Central memory CD8-positive, alpha-beta T cell (primary cell): ENCODE results near the gene KCNMA1.
"Not testable (repeated sequence)": the region's sequence is repeated elsewhere in the genome, so short reads cannot be mapped to it uniquely, and the experiment has no call there.

Experiments
- ATAC-seq: fragments of 150-1000 bp; cut with Tn5 transposase; replicated peaks from 2 replicates; pipeline ENCODE4 v1.10.0; 2022; ENCODE audit warnings: mild to moderate bottlenecking, moderate FRiP score, moderate number of reproducible peaks; ENCODE audit not compliant: poor library complexity, severe bottlenecking; ENCODE audit errors: extremely low read depth
- DNase-seq, 2 donors: peaks; one replicate each; pipeline ENCODE4 v3.0.0; 2021; ENCODE audit warnings: low spot score in 2 of 2
- H3K27ac Mint-ChIP-seq: one replicate; pipeline ENCODE4 v1.8.0; 2022; ENCODE audit warnings: low read depth, mild to moderate bottlenecking, moderate library complexity, mixed read lengths
- H3K27me3 Mint-ChIP-seq: one replicate; pipeline ENCODE4 v1.8.0; 2022; ENCODE audit warnings: mixed read lengths
- H3K36me3 Mint-ChIP-seq: one replicate; pipeline ENCODE4 v1.8.0; 2022; ENCODE audit warnings: mild to moderate bottlenecking, moderate library complexity, mixed read lengths; ENCODE audit not compliant: insufficient read depth
- H3K4me1 Mint-ChIP-seq: one replicate; pipeline ENCODE4 v1.8.0; 2022; ENCODE audit warnings: mixed read lengths
- H3K4me3 Mint-ChIP-seq: one replicate; pipeline ENCODE4 v1.8.0; 2022; ENCODE audit warnings: mild to moderate bottlenecking, moderate library complexity, mixed read lengths
- H3K9me3 Mint-ChIP-seq: one replicate; pipeline ENCODE4 v1.8.0; 2022; ENCODE audit warnings: mixed read lengths

KCNMA1 gene

DNA sequence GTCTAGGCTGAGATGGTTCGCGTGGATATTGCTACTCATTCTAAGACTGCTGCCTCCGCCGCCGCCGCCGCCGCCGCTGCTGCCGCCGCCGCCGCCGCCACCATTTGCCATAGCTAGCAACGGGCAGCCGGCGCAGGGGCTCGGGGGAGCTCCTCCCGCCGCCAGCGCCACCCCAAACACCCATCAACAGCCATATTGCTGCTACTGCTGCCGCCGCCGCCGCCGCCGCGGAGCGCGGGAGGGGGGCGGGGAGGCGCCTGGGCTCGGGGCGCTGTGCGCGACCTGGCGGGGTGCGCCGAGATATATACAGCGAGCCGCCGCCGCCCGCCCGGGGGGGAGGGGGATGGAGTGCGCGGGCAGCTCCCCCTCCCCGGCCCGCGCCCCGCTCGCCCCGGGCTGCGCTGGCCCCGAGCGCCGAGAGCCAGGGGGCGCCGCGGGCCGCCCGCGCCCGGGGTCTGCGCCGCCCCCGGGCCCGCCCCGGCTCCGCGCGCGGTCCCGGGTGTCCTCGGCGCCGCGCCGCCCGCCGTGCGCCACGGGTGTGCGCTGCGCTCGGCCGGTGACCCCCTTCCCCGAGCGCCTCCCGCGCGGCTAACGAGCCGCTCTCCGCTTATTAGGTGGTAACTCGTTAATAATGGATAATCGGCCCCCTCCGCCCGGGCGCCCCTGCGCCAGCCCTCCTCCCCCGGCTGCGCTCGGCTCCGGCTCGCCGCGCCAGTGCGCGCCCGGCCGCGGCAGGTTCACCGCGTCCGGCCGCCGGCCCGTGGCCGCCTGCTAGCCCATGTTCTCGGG is at the start of gene KCNMA1:
Gene KCNMA1, minus strand, starts transcription at position 277 of the 789 bp plus-strand sequence.
- Mint-ChIP-seq H3K27ac (no peak within 1 kb of the TSS), H3K27me3 (peaks cover 90% of the 10 kb centered on the region), H3K9me3 (no peaks in the 10 kb centered on the region), H3K4me1 (peaks cover 8% of the 10 kb centered on the region), H3K36me3 (no peaks in the 10 kb centered on the region), H3K4me3 (peak within 1 kb of the TSS; percentile 63)
- DNase-seq, result no peak
- ATAC-seq, result no peak

DNA sequence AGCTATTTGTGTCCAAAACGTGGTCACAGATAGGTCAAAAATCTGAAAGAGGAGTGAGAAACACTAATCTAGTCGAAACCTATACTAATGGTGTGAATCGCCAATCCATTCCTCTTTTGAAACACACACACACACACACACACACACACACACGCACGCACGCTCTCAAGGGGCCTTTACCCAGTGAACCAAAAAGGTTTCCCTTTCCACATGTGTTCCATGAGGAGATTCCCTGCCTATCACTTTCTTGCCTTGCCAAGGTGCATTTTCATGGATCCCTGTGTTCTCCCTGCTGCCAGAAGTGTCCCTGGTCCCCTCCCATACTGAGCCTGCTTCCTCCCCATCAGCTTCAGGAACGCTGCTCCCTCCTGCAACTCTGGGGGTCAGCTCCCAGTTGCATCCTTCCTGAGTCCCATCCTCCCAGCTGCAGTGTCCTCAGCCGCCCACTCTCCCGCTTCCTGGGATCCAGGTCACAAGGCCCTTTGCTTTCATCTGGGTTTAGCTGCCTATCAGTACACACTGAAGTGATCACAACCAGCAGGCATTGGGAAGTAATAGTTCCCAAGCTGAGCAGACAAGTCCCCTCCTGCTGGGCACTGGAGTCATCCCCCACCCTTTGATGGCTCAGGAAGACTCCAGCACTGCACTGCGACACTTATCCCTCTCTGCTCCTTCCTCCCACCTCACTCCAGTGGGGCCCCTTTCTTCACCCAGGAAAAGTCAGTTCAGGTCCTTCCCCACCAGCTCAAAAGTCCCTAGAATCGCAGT is 49.2 kb upstream of the KCNMA1 start:
- H3K27me3 Mint-ChIP-seq, result peaks cover 95% of the 10 kb centered on the region
- H3K4me3 Mint-ChIP-seq, result no peak overlapping the region
- no peak for DNase-seq
- H3K27ac Mint-ChIP-seq, result no peak overlapping the region
- ATAC-seq, result no peak
- H3K36me3 Mint-ChIP-seq, result no peaks in the 10 kb centered on the region
- H3K9me3 Mint-ChIP-seq, result no peaks in the 10 kb centered on the region
- no peaks in the 10 kb centered on the region for H3K4me1 Mint-ChIP-seq

DNA sequence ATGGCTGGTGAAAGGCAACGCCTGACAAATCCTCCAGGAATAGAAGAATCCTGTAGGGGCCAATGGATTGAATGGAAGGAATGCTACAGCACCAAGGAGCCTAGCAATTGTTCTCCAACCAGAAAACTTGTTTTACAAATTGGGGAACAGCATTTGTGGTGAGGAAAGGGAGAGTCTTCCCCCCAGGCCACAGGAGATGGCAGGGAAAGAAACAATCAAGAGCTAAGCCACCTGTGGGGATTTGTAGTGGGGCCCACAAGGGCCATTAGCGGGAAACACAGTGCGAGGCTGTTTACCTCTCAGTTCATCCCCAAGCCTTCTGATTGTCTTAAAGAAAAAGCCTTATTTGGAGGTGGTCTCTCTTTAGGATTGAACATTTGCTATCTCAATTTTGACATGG is 48.5 kb upstream of the KCNMA1 start:
- Mint-ChIP-seq H3K4me3 (no peak overlapping the region), H3K36me3 (no peaks in the 10 kb centered on the region), H3K4me1 (no peaks in the 10 kb centered on the region), H3K27ac (no peak overlapping the region), H3K27me3 (peaks cover 92% of the 10 kb centered on the region), H3K9me3 (no peaks in the 10 kb centered on the region)
- ATAC-seq (no peak), DNase-seq (no peak)

DNA sequence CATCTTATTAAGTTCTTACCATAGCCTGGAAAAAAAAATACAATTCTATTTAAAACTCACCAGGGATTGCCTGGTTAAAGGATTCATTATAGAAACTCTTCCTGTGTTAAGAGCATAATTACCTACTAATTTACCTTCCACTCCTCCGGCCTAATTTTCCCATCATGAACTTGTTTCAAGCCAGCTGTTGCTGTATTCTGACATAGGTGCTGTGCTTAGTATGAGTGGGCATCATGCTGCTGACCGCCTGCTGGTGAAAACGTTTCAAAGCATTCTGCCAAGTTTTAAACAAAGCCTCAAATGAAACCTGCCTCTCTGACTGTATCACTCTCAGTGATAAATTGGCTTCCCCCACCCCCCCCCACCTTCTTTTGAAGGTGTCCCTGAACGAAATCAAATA is 47.8 kb upstream of the KCNMA1 start:
- Mint-ChIP-seq H3K9me3 (no peaks in the 10 kb centered on the region), H3K36me3 (no peaks in the 10 kb centered on the region), H3K4me3 (no peak overlapping the region), H3K4me1 (no peaks in the 10 kb centered on the region), H3K27ac (no peak overlapping the region), H3K27me3 (peaks cover 86% of the 10 kb centered on the region)
- no peak for ATAC-seq
- no peak for DNase-seq

DNA sequence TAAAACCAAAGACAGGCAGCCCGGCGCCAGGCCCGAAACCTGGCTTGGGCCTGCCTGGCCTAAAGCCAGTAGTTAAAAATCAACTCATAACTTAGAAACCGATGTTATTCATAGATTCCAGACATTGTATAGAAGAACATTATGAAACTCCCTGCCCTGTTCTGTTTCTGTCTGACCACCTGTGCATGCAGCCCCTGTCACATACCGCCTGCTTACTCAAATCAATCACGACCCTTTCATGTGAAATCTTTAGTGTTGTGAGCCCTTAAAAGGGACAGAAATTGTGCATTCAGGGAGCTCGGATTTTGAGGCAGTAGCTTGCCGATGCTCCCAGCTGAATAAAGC is 45.5 kb upstream of the KCNMA1 start:
- not testable (repeated sequence) for DNase-seq, H3K9me3 Mint-ChIP-seq, H3K27ac Mint-ChIP-seq, H3K36me3 Mint-ChIP-seq, H3K4me1 Mint-ChIP-seq, ATAC-seq, H3K4me3 Mint-ChIP-seq
- H3K27me3 Mint-ChIP-seq, result peaks cover 71% of the 10 kb centered on the region

DNA sequence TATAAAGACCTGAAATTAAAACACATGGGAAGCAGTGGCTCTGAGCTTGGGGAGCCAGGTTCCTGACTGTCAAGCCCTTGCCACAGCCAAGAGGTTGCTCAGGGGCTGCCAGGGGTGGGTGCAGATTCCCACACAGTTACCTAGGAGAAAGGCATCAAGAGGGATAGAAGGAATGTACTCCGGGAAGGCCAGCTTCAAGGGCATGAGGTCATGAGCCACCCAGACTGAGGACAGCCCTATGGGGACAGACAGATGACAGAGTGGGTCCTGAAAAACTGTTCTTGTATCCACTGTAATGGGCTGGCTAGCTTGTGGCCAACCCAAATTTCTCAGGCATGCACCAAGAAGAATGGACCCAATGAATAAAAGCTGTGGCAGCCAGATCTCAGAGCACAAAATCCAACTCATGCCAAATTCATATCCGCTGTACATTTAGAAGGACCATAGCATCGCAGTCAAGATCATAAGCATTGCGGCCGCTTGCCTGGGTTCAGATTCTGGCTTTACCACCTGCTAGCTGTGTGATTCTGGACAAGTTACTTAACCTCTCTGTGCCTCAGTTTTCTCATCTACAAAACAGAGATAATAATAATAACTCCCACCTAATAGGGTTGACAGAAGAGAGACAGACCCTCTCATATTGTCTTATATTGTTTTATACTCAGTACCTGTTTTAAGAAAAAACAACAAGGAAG is 44.9 kb upstream of the KCNMA1 start:
- H3K27ac Mint-ChIP-seq, result no peak overlapping the region

DNA sequence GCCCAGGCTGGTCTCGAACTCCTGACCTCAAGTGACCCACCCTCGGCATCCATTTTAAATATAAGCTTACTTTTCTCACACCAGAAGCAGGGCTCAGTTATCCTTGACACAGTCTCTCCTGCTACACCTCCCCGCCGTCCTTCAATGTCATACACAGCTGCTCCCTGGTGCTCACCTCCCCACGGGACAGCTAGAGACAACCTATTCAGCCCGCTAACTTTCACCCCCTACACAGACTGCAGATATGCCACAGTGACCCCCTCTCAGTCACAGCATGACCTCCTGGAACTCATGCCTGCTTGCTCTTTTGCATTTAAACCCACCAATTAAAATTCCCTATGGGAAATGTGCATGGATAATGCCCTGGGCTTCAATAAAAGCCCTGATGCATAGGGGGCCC is 44.2 kb upstream of the KCNMA1 start:
- peaks cover 61% of the 10 kb centered on the region for H3K27me3 Mint-ChIP-seq
- no peak overlapping the region for H3K27ac Mint-ChIP-seq

More for the DNA sequence above, 44.9 kb upstream of the KCNMA1 start:
- Mint-ChIP-seq H3K4me3 (no peak overlapping the region), H3K36me3 (no peaks in the 10 kb centered on the region), H3K27me3 (peaks cover 68% of the 10 kb centered on the region), H3K4me1 (no peaks in the 10 kb centered on the region), H3K9me3 (no peaks in the 10 kb centered on the region)
- no peak for ATAC-seq
- DNase-seq, result no peak

DNA sequence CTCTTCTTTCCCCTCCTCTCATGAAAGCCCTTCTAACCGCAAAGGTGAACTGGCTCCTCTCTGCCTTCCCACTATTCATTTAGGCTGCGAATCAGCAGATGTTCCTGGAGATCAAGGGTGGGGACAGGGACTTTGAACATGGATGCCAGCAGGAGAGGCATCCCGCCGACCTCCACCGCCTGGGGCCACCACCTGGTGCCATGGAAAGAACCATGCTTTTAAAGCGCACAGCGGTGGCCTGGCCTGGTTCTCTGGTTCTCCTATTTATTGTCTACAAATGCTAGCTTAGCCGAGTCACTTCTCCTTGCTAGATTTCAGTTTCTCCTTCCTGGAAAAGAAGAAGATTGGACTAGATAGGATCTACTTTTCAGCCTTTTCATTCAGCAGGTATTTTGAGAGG is 43.2 kb upstream of the KCNMA1 start:
- DNase-seq (no peak), ATAC-seq (no peak)
- H3K4me3 Mint-ChIP-seq, result no peak overlapping the region
- peaks cover 51% of the 10 kb centered on the region for H3K27me3 Mint-ChIP-seq
- H3K27ac Mint-ChIP-seq, result no peak overlapping the region
- no peaks in the 10 kb centered on the region for H3K9me3 Mint-ChIP-seq
- H3K36me3 Mint-ChIP-seq, result no peaks in the 10 kb centered on the region
- no peaks in the 10 kb centered on the region for H3K4me1 Mint-ChIP-seq

More for the DNA sequence above, 44.2 kb upstream of the KCNMA1 start:
- DNase-seq, result no peak
- Mint-ChIP-seq H3K36me3 (no peaks in the 10 kb centered on the region), H3K4me3 (no peak overlapping the region), H3K4me1 (no peaks in the 10 kb centered on the region), H3K9me3 (no peaks in the 10 kb centered on the region)
- ATAC-seq, result no peak

DNA sequence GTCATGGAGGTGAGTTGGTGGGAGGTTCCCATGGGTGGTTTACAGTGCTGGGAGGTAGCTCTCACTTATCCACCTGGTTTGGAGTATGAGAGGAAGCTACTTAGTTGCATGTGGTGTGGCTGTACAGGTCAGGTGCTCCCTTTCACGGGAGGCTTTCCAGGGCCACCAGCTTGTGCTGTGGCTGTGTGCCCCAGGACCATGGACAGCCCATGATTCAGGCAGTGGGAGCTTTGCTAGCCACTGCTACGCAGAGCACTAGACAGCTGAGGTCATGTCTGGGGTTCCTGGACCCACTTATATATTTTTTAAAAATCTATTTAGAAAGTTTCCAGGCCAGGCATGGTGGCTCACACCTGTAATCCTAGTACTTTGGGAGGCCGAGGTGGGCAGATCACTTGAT is 42.5 kb upstream of the KCNMA1 start:
- DNase-seq (no peak), ATAC-seq (no peak)
- Mint-ChIP-seq H3K36me3 (no peaks in the 10 kb centered on the region), H3K4me3 (no peak overlapping the region), H3K9me3 (no peaks in the 10 kb centered on the region), H3K27ac (no peak overlapping the region), H3K27me3 (peaks cover 44% of the 10 kb centered on the region), H3K4me1 (no peaks in the 10 kb centered on the region)

DNA sequence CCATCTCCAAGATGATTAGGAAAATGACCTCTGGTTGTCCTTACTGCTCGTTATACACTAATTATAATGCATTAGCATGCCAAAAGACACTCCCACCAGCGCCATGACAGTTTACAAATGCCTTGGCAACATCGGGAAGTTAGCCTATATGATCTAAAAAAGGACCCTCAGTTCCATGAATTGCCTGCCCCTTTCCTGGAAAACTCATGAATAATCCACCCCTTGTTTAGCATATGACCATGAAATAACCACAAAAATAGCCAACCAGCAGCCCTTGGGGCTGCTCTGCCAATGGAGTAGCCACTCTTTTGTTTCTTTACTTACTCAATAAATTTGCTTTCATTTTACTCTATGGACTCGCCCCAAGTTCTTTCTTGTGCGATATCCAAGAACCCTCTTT is 41.6 kb upstream of the KCNMA1 start:
- no peaks in the 10 kb centered on the region for H3K4me1 Mint-ChIP-seq
- no peak overlapping the region for H3K4me3 Mint-ChIP-seq
- H3K9me3 Mint-ChIP-seq, result no peaks in the 10 kb centered on the region
- H3K27ac Mint-ChIP-seq, result no peak overlapping the region
- ATAC-seq, result no peak
- peaks cover 35% of the 10 kb centered on the region for H3K27me3 Mint-ChIP-seq
- no peak for DNase-seq
- no peaks in the 10 kb centered on the region for H3K36me3 Mint-ChIP-seq

DNA sequence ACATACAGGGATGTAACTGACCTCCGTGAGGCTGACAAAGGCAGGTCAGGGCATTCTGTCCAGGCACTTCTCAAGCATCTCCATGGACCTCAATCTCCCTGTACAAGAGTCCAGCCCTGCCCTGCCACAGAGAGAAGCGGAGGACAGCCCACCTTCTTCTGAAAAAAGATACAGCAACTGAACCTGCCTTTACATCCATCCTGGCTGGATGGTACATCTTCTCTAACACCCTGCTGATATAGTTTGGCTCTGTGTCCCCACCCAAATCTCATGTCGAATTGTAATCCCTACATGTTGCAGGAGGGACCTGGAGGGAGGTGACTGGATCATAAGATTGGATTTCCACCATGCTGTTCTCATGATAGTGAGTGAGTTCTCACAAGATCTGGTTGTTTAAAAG is 40.5 kb upstream of the KCNMA1 start:
- no peak overlapping the region for H3K4me3 Mint-ChIP-seq
- DNase-seq, result no peak
- no peaks in the 10 kb centered on the region for H3K36me3 Mint-ChIP-seq
- H3K9me3 Mint-ChIP-seq, result no peaks in the 10 kb centered on the region
- no peak overlapping the region for H3K27ac Mint-ChIP-seq
- no peak for ATAC-seq
- H3K4me1 Mint-ChIP-seq, result peaks cover 4% of the 10 kb centered on the region
- peaks cover 24% of the 10 kb centered on the region for H3K27me3 Mint-ChIP-seq

DNA sequence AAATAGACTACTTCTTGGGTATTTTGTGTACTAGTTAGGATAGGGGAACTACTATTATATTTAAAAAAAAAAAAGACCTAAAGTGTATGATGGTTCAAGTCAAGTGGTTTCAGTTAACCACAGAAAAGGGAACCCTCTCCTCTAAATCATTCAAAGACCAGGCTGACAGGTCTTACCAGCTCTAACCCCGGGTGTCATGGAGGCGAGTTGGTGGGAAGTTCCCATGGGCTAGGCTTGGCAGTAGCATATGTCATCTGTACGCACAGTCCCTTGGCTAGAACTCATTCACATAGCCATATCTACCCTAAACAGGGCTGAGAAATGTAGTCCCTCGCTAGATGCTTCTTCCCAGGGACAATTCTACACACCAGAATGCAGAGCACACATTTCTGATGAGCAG is 37.7 kb upstream of the KCNMA1 start:
- no peak overlapping the region for H3K4me3 Mint-ChIP-seq
- H3K9me3 Mint-ChIP-seq, result no peaks in the 10 kb centered on the region
- H3K36me3 Mint-ChIP-seq, result no peaks in the 10 kb centered on the region
- H3K27ac Mint-ChIP-seq, result no peak overlapping the region
- peaks cover 4% of the 10 kb centered on the region for H3K4me1 Mint-ChIP-seq
- H3K27me3 Mint-ChIP-seq, result peaks cover 17% of the 10 kb centered on the region
- DNase-seq (no peak), ATAC-seq (no peak)
